Immature natural killer cell (primary cell): Measurements from ENCODE around the gene CABLES1. TPM values are rescaled to one million over a fixed set of nuclear protein-coding genes. Genes with fewer than 3 reads are reported as not detected.

Source experiments
- DNase-seq, 3 donors: peaks; one replicate each; pipeline ENCODE4 v3.0.0; 2022; ENCODE audit warnings: mixed read lengths in 1 of 3
- H3K27ac Mint-ChIP-seq, 6 donors: one replicate each; pipeline ENCODE4 v1.8.0; 2020; ENCODE audit warnings: mixed read lengths in 6 of 6, mild to moderate bottlenecking in 5 of 6, inconsistent platforms in 4 of 6, moderate library complexity in 3 of 6
- H3K27me3 Mint-ChIP-seq, 3 donors: one replicate each; pipeline ENCODE4 v1.8.0; 2020 to 2021; ENCODE audit warnings: low read depth in 3 of 3, mild to moderate bottlenecking in 3 of 3, mixed read lengths in 3 of 3, moderate library complexity in 3 of 3, inconsistent platforms in 1 of 3
- H3K36me3 Mint-ChIP-seq, 3 donors: one replicate each; pipeline ENCODE4 v1.8.0; 2020; ENCODE audit warnings: mixed read lengths in 3 of 3, inconsistent platforms in 2 of 3, mild to moderate bottlenecking in 2 of 3
- H3K4me1 Mint-ChIP-seq, 2 donors: one replicate each; pipeline ENCODE4 v1.8.0; 2020; ENCODE audit warnings: inconsistent platforms in 2 of 2, mild to moderate bottlenecking in 2 of 2, mixed read lengths in 2 of 2, moderate library complexity in 1 of 2
- H3K4me3 Mint-ChIP-seq, 5 donors: one replicate each; pipeline ENCODE4 v1.8.0; 2020; ENCODE audit warnings: mild to moderate bottlenecking in 5 of 5, mixed read lengths in 5 of 5, inconsistent platforms in 3 of 5, moderate library complexity in 3 of 5
- H3K9me3 Mint-ChIP-seq, 6 donors: one replicate each; pipeline ENCODE4 v1.8.0; 2020; ENCODE audit warnings: mild to moderate bottlenecking in 6 of 6, mixed read lengths in 6 of 6, inconsistent platforms in 4 of 6, moderate library complexity in 3 of 6
- polyA plus RNA-seq, 3 donors: library from polyadenylated mRNA; unstranded; fragments of 300-500 nt; fragmentation: Illumina TruSeq; gene quantifications; one replicate each; pipeline ENCODE4 v1.2.3, GENCODE V29; 2021

The CABLES1 gene
- polyA plus RNA-seq, 3 donors from 2014 or later = 0.16 to 0.99 (median 0.56) TPM

DNA sequence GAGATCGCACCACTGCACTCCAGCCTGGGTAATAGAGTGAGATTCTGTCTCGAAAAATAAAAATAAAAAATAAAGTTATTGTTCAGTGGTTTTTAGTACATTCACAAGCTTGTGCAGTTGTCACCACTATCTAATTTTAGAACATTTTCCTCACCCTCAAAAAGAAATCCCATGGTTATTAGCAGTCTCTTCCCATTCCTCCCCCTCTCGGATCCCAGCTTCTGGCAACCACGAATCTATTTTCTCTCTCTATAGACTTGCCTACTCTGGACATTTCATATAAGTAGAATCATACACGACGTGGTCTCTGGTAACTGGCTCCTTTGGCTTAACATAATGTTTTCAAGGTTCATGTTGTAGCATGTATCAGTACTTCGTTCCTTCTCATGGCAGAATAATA is 38.6 kb downstream of the CABLES1 start:
- peaks cover 2 to 7% (median 2%) of the 10 kb centered on the region in 3 donors for H3K27me3 Mint-ChIP-seq
- H3K4me1 Mint-ChIP-seq = peaks cover 0 to 12% of the 10 kb centered on the region in 2 donors
- no peak overlapping the region for H3K27ac Mint-ChIP-seq
- no peaks in the 10 kb centered on the region for H3K9me3 Mint-ChIP-seq
- no peak overlapping the region for H3K4me3 Mint-ChIP-seq
- DNase-seq = no peak
- H3K36me3 Mint-ChIP-seq = no peaks in the 10 kb centered on the region

DNA sequence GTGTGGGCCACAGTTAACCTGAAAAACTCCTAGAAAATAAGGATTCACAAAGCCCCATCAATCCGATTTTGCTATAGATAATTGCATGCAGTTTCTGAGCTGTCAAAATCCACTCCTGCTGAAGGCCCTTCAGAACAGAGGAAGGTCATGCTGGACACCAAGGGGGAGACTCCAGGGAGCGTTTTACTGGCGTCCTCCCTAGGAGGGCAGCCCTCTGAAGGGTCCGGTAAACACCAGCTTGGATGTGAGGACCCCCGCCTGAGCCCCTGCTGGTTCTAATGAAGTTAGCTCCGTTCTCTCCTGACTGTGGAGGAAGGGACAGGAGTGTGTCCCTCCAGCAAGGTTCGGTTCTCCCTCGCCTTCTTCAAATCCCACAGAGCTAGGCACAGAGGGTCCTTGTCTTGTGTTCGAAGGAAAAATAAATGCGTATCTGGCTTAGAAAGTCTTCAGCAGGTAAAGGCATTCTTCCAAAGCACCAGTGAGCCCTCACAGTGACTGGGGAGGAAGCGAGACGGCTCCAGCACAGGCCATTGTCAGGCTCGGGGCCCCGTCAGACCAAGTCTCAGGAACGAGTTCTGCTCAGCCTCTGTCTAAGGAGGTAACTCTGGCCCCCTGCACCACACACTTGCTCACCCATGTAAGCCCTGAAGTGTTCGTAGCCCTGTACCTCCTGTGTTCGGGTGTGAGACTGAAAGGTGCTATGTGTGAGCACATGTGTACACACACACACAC is 41.6 kb downstream of the CABLES1 start:
- no peak overlapping the region for H3K27ac Mint-ChIP-seq
- peaks cover 8 to 14% of the 10 kb centered on the region in 2 donors for H3K4me1 Mint-ChIP-seq
- no peaks in the 10 kb centered on the region for H3K36me3 Mint-ChIP-seq
- H3K4me3 Mint-ChIP-seq = no peak overlapping the region
- H3K9me3 Mint-ChIP-seq = no peaks in the 10 kb centered on the region
- peaks cover 0 to 2% (median 0%) of the 10 kb centered on the region in 3 donors for H3K27me3 Mint-ChIP-seq
- DNase-seq = no peak

DNA sequence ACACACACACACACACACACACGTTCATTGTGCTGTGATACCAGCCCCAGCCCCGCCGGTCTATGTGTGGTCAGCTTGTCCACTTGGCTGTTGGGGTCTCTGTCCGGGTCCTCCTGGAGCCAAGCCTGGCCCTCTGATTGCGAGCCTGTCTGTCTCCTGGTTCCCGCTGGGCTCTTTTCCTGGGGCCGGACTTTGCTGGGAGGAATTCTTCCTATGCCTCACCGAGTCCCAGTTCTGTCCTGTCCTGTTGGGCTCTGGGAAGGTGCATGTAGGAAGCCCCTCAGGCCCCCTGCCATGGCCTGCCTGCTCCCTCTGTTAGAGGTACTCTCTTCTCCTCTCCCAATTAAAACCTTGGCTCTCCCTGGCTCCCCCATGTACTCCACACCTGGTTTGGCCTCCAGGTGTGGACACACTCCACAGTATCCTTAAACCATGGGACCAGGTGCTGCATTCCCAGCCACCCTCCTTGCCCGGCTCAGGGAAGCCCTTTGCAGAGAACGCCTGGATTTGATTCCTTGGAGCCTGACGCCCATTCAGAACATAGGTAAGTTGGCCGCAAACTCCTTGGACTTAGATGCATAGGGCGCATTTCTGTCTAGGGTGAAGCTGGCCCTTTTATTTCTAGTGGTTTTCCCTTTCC is 42.3 kb downstream of the CABLES1 start:
- Mint-ChIP-seq H3K4me1 (peaks cover 8 to 10% of the 10 kb centered on the region in 2 donors), H3K9me3 (no peaks in the 10 kb centered on the region), H3K4me3 (no peak overlapping the region), H3K36me3 (no peaks in the 10 kb centered on the region), H3K27me3 (peaks cover 0 to 2% (median 0%) of the 10 kb centered on the region in 3 donors), H3K27ac (peak overlapping the region in 2 of 6 donors; percentile 30 to 80)
- no peak for DNase-seq

DNA sequence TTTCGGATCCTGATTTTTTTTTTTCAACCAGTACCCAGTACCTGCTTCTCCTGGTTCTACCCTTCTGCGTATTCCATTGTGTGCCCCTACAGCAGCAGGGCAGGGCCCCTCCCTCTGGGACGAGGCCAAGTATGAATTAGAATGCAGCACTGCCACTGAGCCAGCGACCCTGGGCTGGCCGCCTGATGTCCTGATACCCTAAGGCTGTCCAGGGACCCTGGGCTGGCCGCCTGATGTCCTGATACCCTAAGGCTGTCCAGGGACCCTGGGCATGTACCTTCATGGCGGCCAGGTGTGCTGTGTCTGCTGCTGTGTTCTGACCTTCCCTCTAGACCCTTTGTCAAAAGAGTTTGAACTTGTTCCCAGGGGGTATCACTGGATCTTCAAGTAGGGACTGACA is 42.9 kb downstream of the CABLES1 start:
- Mint-ChIP-seq H3K9me3 (no peaks in the 10 kb centered on the region), H3K4me3 (no peak overlapping the region), H3K36me3 (no peaks in the 10 kb centered on the region), H3K27ac (peak overlapping the region in 1 of 6 donors; percentile 80), H3K4me1 (peaks cover 8 to 10% of the 10 kb centered on the region in 2 donors), H3K27me3 (peaks cover 0 to 2% (median 0%) of the 10 kb centered on the region in 3 donors)
- no peak for DNase-seq

DNA sequence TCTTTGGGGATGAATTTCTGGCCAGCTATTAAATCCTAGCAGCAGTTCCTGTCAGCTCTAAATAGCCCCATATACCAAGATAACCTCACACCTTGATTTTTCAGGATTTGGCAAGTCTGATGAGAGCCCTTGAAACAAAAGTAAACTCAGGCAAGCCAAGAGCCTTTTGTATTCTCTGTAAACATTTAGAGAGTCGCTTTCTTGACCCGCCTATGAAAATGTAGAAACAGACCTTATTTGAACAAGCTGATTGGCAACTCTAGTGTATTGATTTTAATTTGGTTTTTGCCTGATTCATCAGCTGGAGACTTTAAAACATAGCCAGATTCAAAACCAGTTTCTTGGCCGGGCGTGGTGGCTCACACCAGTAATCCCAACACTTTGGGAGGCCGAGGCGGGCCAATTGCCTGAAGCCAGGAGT is 43.4 kb downstream of the CABLES1 start:
- Mint-ChIP-seq H3K9me3 (no peaks in the 10 kb centered on the region), H3K27ac (no peak overlapping the region), H3K4me1 (peaks cover 8 to 10% of the 10 kb centered on the region in 2 donors), H3K36me3 (no peaks in the 10 kb centered on the region), H3K27me3 (peaks cover 0 to 2% (median 0%) of the 10 kb centered on the region in 3 donors), H3K4me3 (no peak overlapping the region)
- DNase-seq = no peak

DNA sequence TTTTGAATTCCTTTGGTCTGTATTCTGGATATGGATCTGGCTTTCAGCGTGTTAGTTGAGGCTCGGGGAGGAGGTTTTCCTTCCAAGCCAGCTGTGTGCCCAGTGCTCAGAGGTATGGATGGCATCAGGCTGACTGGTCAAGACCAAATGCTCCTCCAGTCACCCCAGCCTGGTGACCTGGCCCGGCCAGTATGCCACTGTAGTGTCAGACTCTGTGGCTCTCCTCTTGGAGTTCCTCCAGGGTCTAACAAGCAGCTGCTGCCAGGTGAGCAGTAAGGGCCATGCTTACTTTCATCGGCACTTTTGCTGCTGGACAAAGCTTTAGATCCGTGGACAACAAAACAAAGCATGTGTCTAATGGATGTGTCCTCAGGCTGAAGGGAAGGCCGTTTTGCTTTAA is 44.1 kb downstream of the CABLES1 start:
- Mint-ChIP-seq H3K27me3 (peaks cover 0 to 2% (median 0%) of the 10 kb centered on the region in 3 donors), H3K4me1 (peaks cover 8 to 10% of the 10 kb centered on the region in 2 donors), H3K9me3 (no peaks in the 10 kb centered on the region), H3K36me3 (no peaks in the 10 kb centered on the region), H3K4me3 (no peak overlapping the region), H3K27ac (no peak overlapping the region)
- no peak for DNase-seq

DNA sequence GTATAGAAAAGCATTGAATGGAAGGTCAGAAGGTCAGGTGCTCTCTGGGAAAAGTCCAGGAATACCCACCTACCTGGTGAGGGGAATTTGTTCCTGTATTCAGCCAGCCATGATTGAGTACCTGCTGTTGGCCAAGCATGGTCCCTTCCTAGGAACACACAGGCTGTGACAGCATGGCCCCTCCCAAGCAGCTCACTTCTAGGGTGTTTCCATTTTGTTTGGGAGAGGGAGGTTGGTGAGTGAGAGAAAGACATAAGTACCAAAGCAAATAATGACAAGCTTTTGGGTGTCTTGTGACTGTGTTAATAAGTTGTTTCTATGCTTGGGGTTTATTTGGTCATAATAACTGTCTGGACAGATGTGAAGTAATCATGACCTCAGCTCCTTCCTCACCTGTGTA is 46.3 kb downstream of the CABLES1 start:
- Mint-ChIP-seq H3K27ac (no peak overlapping the region), H3K36me3 (no peaks in the 10 kb centered on the region), H3K4me3 (no peak overlapping the region), H3K27me3 (peaks cover 0 to 2% (median 0%) of the 10 kb centered on the region in 3 donors), H3K4me1 (peaks cover 8 to 10% of the 10 kb centered on the region in 2 donors), H3K9me3 (no peaks in the 10 kb centered on the region)
- DNase-seq = no peak

- Mint-ChIP-seq H3K36me3 (no peaks in the 10 kb centered on the region), H3K4me3 (no peak overlapping the region), H3K27me3 (peaks cover 0 to 2% (median 0%) of the 10 kb centered on the region in 3 donors), H3K4me1 (peaks cover 8 to 10% of the 10 kb centered on the region in 2 donors), H3K27ac (no peak overlapping the region), H3K9me3 (no peaks in the 10 kb centered on the region)
- no peak for DNase-seq
Observed at GRCh38 chr18:23182606-23183005, 47.3 kb downstream of the CABLES1 start.

DNA sequence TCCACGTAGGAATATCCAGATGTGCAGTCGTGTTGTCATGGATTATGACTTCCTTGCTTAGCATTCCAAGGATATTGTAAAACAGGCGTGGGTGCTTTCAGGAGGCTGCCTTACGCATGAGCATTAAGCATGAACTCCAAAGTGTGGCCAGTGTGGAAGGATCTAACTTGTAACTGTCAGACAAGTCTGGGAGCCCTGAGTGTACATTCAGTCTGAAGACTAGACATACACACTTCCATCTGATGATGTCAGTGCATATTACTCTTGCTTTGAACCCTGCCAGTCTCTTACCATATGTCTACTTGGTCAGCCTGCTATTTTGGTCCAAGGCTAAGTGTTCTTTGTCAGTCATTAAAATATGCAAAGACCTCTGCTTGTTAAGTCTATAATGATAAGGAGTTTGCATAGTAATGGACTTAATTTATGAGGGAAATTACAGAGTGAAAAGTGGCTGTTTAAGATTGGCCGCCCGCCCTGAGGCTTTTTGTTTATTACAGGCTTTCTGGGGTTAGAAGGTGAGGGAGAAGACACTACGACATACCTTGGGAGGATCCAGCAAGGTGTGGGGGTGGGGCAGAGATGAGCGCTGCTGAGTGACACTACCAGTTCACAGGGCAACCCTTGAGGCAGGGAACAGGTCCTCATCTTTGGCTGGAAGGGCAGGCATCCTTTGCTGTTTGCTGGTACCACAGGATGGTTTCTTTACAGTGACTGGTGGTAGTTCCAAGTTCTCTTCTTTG is 48.3 kb downstream of the CABLES1 start:
- Mint-ChIP-seq H3K4me3 (no peak overlapping the region), H3K4me1 (peaks cover 8 to 10% of the 10 kb centered on the region in 2 donors), H3K27me3 (peaks cover 0 to 2% (median 0%) of the 10 kb centered on the region in 3 donors), H3K36me3 (no peaks in the 10 kb centered on the region), H3K27ac (peak overlapping the region in 1 of 6 donors; percentile 54), H3K9me3 (no peaks in the 10 kb centered on the region)
- no peak for DNase-seq

DNA sequence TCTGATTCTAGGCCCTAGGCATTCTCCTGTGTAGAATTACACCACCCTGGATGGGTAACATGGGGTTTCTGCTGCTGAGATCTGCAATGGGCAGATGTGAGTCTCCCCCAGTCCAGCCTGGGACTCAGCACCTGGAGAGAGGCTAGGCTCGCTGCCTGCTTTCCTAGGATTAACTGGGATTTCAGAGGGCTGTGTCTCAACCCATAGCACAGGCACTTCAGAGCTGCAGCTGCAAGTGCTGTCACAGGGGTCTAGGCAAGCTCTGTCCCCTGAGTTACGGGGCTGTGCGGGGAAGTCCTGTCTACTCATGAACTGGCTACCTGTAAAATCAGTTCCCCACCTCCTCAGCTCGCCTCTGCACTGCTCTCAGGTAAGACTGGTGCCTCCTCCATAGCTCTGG is 51.5 kb downstream of the CABLES1 start:
- Mint-ChIP-seq H3K36me3 (no peaks in the 10 kb centered on the region), H3K27me3 (peaks cover 0 to 2% (median 0%) of the 10 kb centered on the region in 3 donors), H3K4me3 (no peak overlapping the region), H3K27ac (no peak overlapping the region), H3K4me1 (peaks cover under 1 to 3% of the 10 kb centered on the region in 2 donors), H3K9me3 (no peaks in the 10 kb centered on the region)
- DNase-seq = no peak

GRCh38 chr18:23188068-23188760 is 52.9 kb downstream of the CABLES1 start:
- Mint-ChIP-seq H3K36me3 (no peaks in the 10 kb centered on the region), H3K9me3 (no peaks in the 10 kb centered on the region), H3K4me3 (no peak overlapping the region), H3K27ac (peak overlapping the region in 1 of 6 donors; percentile 46), H3K4me1 (peaks cover 4 to 12% of the 10 kb centered on the region in 2 donors), H3K27me3 (peaks cover 0 to 2% (median 0%) of the 10 kb centered on the region in 3 donors)
- no peak for DNase-seq

GRCh38 chr18:23189099-23189498 is 53.8 kb downstream of the CABLES1 start:
- DNase-seq = no peak
- Mint-ChIP-seq H3K27ac (no peak overlapping the region), H3K4me1 (peaks cover 4 to 12% of the 10 kb centered on the region in 2 donors), H3K36me3 (no peaks in the 10 kb centered on the region), H3K27me3 (peaks cover 0 to 2% (median 0%) of the 10 kb centered on the region in 3 donors), H3K4me3 (no peak overlapping the region), H3K9me3 (no peaks in the 10 kb centered on the region)

- Mint-ChIP-seq H3K4me1 (peaks cover 4 to 12% of the 10 kb centered on the region in 2 donors), H3K4me3 (no peak overlapping the region), H3K36me3 (peaks cover 0 to 6% (median 0%) of the 10 kb centered on the region in 3 donors), H3K27me3 (no peaks in the 10 kb centered on the region), H3K9me3 (no peaks in the 10 kb centered on the region), H3K27ac (no peak overlapping the region)
- DNase-seq = no peak
Observed at GRCh38 chr18:23189768-23190661, 54.7 kb downstream of the CABLES1 start.
